ENCODE measurements around the gene INAFM2. TPM values are rescaled to one million over a fixed set of nuclear protein-coding genes. Genes with fewer than 3 reads are reported as not detected.

INAFM2 gene
- polyA plus RNA-seq, 1 experiment: 7.3 TPM

DNA sequence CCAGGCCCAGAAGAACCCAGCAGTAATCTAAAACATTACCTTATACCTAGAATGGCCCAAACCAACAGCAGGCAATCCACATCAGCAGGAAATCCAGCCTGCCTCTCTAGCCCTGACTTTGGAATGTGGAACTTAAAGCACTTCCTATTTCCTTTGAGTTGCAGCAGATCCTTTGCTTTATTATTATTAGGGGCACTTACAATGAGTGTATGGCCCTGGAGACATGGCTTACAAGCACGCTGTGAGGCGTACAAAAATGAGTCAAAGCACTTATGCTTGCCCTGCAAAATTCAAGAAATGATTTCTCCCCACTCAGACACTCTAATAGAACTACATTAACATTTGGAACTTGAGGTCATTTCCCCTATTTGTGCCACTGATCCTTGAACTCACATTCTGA is 49.5 kb downstream of the INAFM2 start:
- Histone ChIP-seq H3K27me3 (ENCODE audit: control insufficient read depth, insufficient read depth, low read length) (no peaks in the 10 kb centered on the region), H3K4me3 (ENCODE audit: low read depth, low read length) (no peak overlapping the region), H3K36me3 (ENCODE audit: control insufficient read depth, insufficient read depth, low read length) (no peaks in the 10 kb centered on the region)
- POLR2A ChIA-PET: no interaction called here
- CTCF ChIA-PET: interaction anchor here (2.1 kb wide), 2 partner anchors 29 to 49 kb away, joined by 8 to 10 read pairs; no protein-coding TSS in a partner anchor
- no peak for DNase-seq (ENCODE audit: low read depth)
- no peak for TF ChIP-seq CTCF (IDR thresholded peaks at IDR 0.05; ENCODE audit: insufficient read depth, low read depth, low read length)

Other genes starting within 250 kb of the INAFM2 start
- 5.8 and 8.3 TPM in 2 replicates for gene BMF, start 214.8 kb upstream of the INAFM2 start, polyA plus RNA-seq (2011; rRNA removed)
- gene BUB1B, start 162.6 kb upstream of the INAFM2 start, polyA plus RNA-seq (2011; rRNA removed): 12.8 and 16.6 TPM in 2 replicates
- gene PAK6, start 84.6 kb upstream of the INAFM2 start, polyA plus RNA-seq (2011; rRNA removed): not detected in 2 replicates
- gene ANKRD63, start 40.6 kb upstream of the INAFM2 start, polyA plus RNA-seq (2011; rRNA removed): not detected in 2 replicates
- gene PLCB2, start 15.8 kb upstream of the INAFM2 start, polyA plus RNA-seq (2011; rRNA removed): 0.22 and 0.47 TPM in 2 replicates
- gene CCDC9B, start 17.2 kb downstream of the INAFM2 start, polyA plus RNA-seq (2011; rRNA removed): 5.0 and 6.0 TPM in 2 replicates
- not detected in 2 replicates for gene PHGR1, start 27.3 kb downstream of the INAFM2 start, polyA plus RNA-seq (2011; rRNA removed)
- gene DISP2, start 34.5 kb downstream of the INAFM2 start, polyA plus RNA-seq (2011; rRNA removed): 0.16 and 0.23 TPM in 2 replicates
- gene KNSTRN, start 59.0 kb downstream of the INAFM2 start, polyA plus RNA-seq (2011; rRNA removed): 26.4 and 32.5 TPM in 2 replicates
- 48.6 and 63.9 TPM in 2 replicates for gene IVD, start 82.1 kb downstream of the INAFM2 start, polyA plus RNA-seq (2011; rRNA removed)
- 3.2 and 3.3 TPM in 2 replicates for gene BAHD1, start 117.3 kb downstream of the INAFM2 start, polyA plus RNA-seq (2011; rRNA removed)
- 18.6 and 32.3 TPM in 2 replicates for gene CHST14, start 147.3 kb downstream of the INAFM2 start, polyA plus RNA-seq (2011; rRNA removed)
- gene CCDC32, start 241.3 kb downstream of the INAFM2 start, polyA plus RNA-seq (2011; rRNA removed): 14.1 and 14.8 TPM in 2 replicates
- 7.5 and 9.3 TPM in 2 replicates for gene RPUSD2, start 245.6 kb downstream of the INAFM2 start, polyA plus RNA-seq (2011; rRNA removed)